ENCODE results near the gene HERC3. TPM values are rescaled to one million over a fixed set of nuclear protein-coding genes. Genes with fewer than 3 reads are reported as not detected.

HERC3 gene
- total and polyA plus RNA-seq, 8 donors, result 4.4 to 58.0 (median 34.2) TPM

- intact Hi-C loops (cut with DNase I; ENCODE audit: low total_unique reads), result no loop called here
- WGBS, 5 donors, result 94 to 99% (median 96%) methylated on average over 5 of the region's 5 CpGs
- H3K27me3 ChIP-seq, result no peaks in the 10 kb centered on the region
- H3K9me3 ChIP-seq, result peaks cover 6 to 18% (median 12%) of the 10 kb centered on the region in 4 donors
- TF ChIP-seq POLR2AphosphoS5 (IDR thresholded peaks at IDR 0.05) (no peak), CTCF (IDR thresholded peaks at IDR 0.05) (no peak), POLR2A (IDR thresholded peaks at IDR 0.05) (no peak)
- H3K36me3 ChIP-seq, result peaks cover 11 to 68% (median 61%) of the 10 kb centered on the region in 4 donors
- H3K27ac ChIP-seq, result no peak overlapping the region
- DNase-seq, result no peak
- peaks cover 0 to 11% (median 3%) of the 10 kb centered on the region in 4 donors for H3K4me1 ChIP-seq
- no peak overlapping the region for H3K4me3 ChIP-seq
These were observed 125.8 kb downstream of the HERC3 start for GRCh38 chr4:88718098-88718497.

- WGBS, 5 donors, result 78 to 98% (median 93%) methylated on average over 1 of the region's 1 CpG
- H3K4me1 ChIP-seq, result peaks cover 0 to 11% (median 3%) of the 10 kb centered on the region in 4 donors
- no peak overlapping the region for H3K27ac ChIP-seq
- H3K4me3 ChIP-seq, result no peak overlapping the region
- intact Hi-C loops (cut with DNase I; ENCODE audit: low total_unique reads), result no loop called here
- no peak for DNase-seq
- TF ChIP-seq POLR2AphosphoS5 (IDR thresholded peaks at IDR 0.05) (no peak), EP300 (IDR thresholded peaks at IDR 0.05) (no peak), CTCF (IDR thresholded peaks at IDR 0.05) (no peak), POLR2A (IDR thresholded peaks at IDR 0.05) (no peak)
- H3K27me3 ChIP-seq, result no peaks in the 10 kb centered on the region
- peaks cover 16 to 74% (median 71%) of the 10 kb centered on the region in 4 donors for H3K36me3 ChIP-seq
- peaks cover 6 to 18% (median 12%) of the 10 kb centered on the region in 4 donors for H3K9me3 ChIP-seq
These were observed 127.1 kb downstream of the HERC3 start for GRCh38 chr4:88719381-88719780.

- no peak for DNase-seq
- intact Hi-C loops (cut with DNase I; ENCODE audit: low total_unique reads), result no loop called here
- Histone ChIP-seq H3K9me3 (peaks cover 6 to 18% (median 12%) of the 10 kb centered on the region in 4 donors), H3K4me3 (no peak overlapping the region), H3K4me1 (peaks cover 0 to 11% (median 3%) of the 10 kb centered on the region in 4 donors), H3K27ac (peak overlapping the region in 1 of 5 donors; percentile 0), H3K36me3 (peaks cover 21 to 85% (median 82%) of the 10 kb centered on the region in 4 donors), H3K27me3 (no peaks in the 10 kb centered on the region)
- 74 to 86% (median 83%) methylated on average over 9 to 10 of the region's 10 CpGs for whole genome bisulfite sequencing, 5 donors
- no peak for TF ChIP-seq POLR2A (IDR thresholded peaks at IDR 0.05)
- no peak for TF ChIP-seq EP300 (IDR thresholded peaks at IDR 0.05)
- no peak for TF ChIP-seq POLR2AphosphoS5 (IDR thresholded peaks at IDR 0.05)
- no peak for TF ChIP-seq CTCF (IDR thresholded peaks at IDR 0.05)
These were observed 128.5 kb downstream of the HERC3 start for GRCh38 chr4:88720451-88721428.

- intact Hi-C loops (cut with DNase I; ENCODE audit: low total_unique reads), result no loop called here
These were observed 130.0 kb downstream of the HERC3 start for GRCh38 chr4:88722276-88722780.

More at GRCh38 chr4:88722276-88722780, 130.0 kb downstream of the HERC3 start:
- no peak overlapping the region for H3K4me3 ChIP-seq
- peaks cover 6 to 11% (median 9%) of the 10 kb centered on the region in 4 donors for H3K9me3 ChIP-seq
- TF ChIP-seq EP300 (IDR thresholded peaks at IDR 0.05) (no peak), POLR2A (IDR thresholded peaks at IDR 0.05) (no peak), POLR2AphosphoS5 (IDR thresholded peaks at IDR 0.05) (no peak), CTCF (IDR thresholded peaks at IDR 0.05) (no peak)
- H3K4me1 ChIP-seq, result peaks cover 0 to 11% (median 3%) of the 10 kb centered on the region in 4 donors
- H3K27me3 ChIP-seq, result no peaks in the 10 kb centered on the region
- H3K36me3 ChIP-seq, result peaks cover 19 to 91% (median 83%) of the 10 kb centered on the region in 4 donors
- no peak for DNase-seq
- no peak overlapping the region for H3K27ac ChIP-seq
- WGBS, 5 donors, result 85 to 95% (median 94%) methylated on average over 10 of the region's 10 CpGs
